ENCODE data around the gene SH3PXD2A. TPM values are rescaled to one million over a fixed set of nuclear protein-coding genes. Genes with fewer than 3 reads are reported as not detected.
"Not testable (repeated sequence)": the region's sequence is repeated elsewhere in the genome, so short reads cannot be mapped to it uniquely, and the experiment has no call there.

The SH3PXD2A gene
- total RNA-seq, 1 experiment from 2014 or later, result 3.1 TPM

GRCh38 chr10:103786020-103786419, 69.4 kb downstream of the SH3PXD2A start:
- no peak for DNase-seq (ENCODE audit: low read depth)
- in situ Hi-C loops (cut with HindIII; ENCODE audit: low pct_unique_long_range_greater_than_20kb, low sequenced_read_pairs), result no loop called here

DNA sequence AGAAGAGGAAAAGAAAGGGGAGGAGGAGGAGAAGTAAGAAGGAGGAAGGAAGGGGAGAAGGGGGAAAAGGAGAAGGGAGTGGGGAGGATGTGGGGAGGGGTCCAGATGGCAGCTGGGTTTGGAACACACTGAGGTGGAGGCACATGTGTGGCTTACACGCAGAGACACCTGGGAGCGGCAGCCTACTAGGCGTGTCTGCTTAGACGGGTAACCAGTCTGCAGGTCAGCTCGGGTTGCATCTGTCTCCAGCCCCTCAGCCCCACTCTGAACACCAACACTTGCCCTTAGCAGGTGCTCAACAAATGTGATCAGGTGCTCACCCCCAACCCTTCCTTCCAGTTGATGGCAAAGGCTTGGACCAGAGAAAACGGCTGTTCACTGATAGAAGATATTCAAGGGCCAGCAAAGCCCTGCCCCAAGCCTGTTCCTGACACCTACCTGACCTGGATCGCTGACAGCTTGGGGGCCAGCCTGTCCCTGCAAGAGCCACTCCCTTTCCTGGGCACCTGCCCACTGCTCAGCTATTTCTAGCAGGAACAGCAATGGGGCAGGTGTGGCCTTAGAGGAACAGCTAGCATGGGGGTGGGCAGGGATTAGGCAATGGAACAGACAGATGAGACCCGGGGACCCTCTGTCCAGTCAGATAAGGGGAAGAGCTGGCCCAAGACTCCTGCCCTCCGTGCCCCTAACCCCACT, 70.5 kb downstream of the SH3PXD2A start:
- in situ Hi-C loops (cut with HindIII; ENCODE audit: low pct_unique_long_range_greater_than_20kb, low sequenced_read_pairs), result no loop called here
- no peak for DNase-seq (ENCODE audit: low read depth)

GRCh38 chr10:103784089-103784488, 71.3 kb downstream of the SH3PXD2A start:
- in situ Hi-C loops (cut with HindIII; ENCODE audit: low pct_unique_long_range_greater_than_20kb, low sequenced_read_pairs), result no loop called here
- no peak for DNase-seq (ENCODE audit: low read depth)

- in situ Hi-C loops (cut with HindIII; ENCODE audit: low pct_unique_long_range_greater_than_20kb, low sequenced_read_pairs), result no loop called here
- no peak for DNase-seq (ENCODE audit: low read depth)
Measured at GRCh38 chr10:103783681-103784080, 71.7 kb downstream of the SH3PXD2A start.

- in situ Hi-C loops (cut with HindIII; ENCODE audit: low pct_unique_long_range_greater_than_20kb, low sequenced_read_pairs), result no loop called here
- DNase-seq (ENCODE audit: low read depth), result peak; percentile 76
Measured at GRCh38 chr10:103781329-103782061, 73.9 kb downstream of the SH3PXD2A start.

DNA sequence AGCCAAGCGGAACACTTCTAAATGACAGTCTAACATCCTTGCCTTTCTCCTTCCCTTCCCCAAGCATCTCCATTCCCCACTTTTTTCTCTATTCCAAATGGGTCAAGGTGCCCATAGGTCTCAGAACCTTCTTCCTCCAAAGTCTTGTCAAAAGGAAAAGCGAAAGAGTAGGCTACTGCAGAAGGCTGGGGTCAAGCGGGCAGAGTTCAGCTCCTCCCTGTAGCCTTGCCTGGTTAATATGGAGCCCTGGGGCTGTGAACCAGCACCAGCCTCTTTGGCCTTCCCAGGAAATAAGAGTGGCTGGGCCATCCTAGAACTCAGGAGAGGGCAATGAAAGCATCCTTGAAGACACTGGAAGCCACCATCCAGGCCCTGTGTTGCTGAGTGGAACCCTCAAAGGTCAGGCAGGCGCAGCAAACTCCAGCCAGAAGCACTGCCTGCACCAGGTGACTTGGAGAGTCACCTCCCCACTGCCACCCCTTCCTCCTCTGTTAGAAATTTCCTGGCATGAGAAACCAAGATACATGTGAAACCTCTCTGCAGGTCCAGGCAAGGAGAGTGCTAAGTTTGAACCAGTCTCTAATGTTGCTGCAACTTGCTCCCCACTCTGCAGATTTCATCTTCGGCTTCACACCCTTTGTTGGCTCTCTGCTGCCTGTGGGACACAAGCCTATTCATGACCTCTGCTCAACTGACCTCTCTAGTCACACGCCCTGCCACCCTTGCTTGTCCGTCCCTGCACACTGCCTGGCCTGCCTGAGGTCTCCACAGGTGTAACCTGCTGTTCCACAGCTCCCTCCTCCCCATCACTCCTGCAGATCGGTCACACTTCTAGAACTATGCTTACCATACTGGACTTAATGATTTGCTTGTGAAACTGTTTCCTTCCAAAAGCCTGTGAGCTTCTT, 74.9 kb downstream of the SH3PXD2A start:
- no peak for DNase-seq (ENCODE audit: low read depth)
- in situ Hi-C loops (cut with HindIII; ENCODE audit: low pct_unique_long_range_greater_than_20kb, low sequenced_read_pairs), result no loop called here

DNA sequence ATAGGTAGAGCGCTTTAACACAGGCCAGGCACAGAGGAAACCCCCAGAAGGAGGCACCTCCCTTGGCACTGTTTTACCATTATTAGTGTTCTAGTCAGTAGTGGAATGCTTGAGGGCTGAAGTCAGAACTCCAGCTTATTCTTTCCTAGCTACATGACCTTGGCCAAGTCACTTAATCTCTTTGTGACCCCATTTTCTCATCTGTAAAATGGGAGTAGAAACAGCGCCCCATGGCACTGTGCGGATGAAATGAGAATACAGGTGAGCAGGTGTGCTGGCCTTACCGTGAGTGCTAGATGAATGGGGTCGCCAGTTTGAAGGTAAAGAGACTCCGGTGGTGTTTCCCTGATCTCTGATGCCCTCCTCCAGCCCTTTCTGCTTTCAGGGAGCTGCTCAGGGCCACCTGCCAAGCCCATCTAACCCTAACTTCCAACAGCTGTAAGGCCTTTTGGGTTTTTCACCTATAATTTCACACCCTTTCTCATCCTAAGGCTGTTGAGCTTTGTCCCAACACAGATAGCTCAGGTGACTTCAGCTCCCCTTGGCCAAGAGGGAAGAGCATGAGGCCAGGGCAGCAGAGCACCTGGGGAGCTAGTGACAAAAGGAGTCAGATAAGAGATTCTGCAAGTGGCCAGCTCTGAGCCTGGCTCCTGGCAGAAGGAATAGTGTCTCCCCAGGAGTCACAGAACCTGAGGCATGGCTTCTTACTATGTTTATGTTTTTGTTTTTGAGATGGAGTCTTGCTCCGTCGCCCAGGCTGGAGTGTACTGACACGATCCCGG, 76.8 kb downstream of the SH3PXD2A start:
- DNase-seq (ENCODE audit: low read depth), result no peak
- in situ Hi-C loops (cut with HindIII; ENCODE audit: low pct_unique_long_range_greater_than_20kb, low sequenced_read_pairs), result no loop called here

DNA sequence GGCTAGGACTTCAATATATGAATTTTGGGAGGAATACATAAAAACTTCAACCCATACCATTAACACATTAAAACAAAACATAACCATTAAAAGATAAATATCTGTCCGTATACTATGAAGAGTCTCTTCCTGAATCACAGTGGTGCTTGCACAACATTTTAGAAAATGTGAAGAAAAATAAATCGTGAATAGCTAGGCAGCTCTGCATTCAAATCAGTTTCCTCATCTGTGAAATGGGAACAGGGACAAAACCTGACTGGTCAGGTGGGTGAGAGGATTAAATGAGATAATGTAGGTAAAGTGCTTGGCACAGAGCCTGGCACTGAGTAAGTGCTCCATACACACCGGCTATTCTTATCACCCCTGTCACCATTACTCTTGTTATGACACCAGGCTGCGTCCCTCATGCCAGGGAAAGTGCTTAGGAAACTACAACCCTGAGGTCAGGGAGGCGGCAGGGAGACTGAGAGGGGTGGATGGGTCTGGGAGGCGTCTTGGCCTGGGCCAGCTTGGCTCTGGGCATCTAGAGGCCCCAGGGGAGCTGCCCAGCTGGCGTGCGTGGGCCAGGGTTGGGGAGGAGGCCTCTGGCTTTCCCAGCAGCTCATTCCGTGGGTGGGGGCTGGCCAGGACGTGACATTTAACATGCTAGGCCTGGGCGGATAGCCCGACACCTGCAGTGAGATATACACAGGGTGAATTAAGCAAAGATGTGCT, 78.3 kb downstream of the SH3PXD2A start:
- DNase-seq (ENCODE audit: low read depth), result no peak
- in situ Hi-C loops (cut with HindIII; ENCODE audit: low pct_unique_long_range_greater_than_20kb, low sequenced_read_pairs), result no loop called here

DNA sequence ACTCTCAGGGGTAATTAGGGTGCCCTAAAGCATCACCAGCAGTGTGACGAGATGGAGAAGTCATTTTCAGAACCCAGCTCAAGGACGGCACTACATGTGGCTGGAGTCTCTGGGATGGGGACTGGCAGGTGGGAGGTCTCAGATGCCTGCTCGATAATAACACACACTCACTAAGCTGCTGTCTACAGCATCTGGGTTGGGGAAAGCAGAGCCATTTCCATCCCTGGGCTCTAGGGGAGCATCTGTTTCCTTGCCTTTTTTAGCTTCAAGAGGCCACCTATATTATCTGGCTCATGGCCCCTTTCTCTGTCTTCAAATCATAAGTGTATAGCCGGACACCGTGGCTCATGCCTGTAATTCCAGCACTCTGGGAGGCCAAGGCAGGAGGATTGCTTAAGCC, 79.6 kb downstream of the SH3PXD2A start:
- in situ Hi-C loops (cut with HindIII; ENCODE audit: low pct_unique_long_range_greater_than_20kb, low sequenced_read_pairs), result no loop called here
- DNase-seq (ENCODE audit: low read depth), result no peak

- in situ Hi-C loops (cut with HindIII; ENCODE audit: low pct_unique_long_range_greater_than_20kb, low sequenced_read_pairs); DNase-seq (ENCODE audit: low read depth): not testable (repeated sequence)
Measured at GRCh38 chr10:103772846-103773245, 82.5 kb downstream of the SH3PXD2A start.

GRCh38 chr10:103772096-103772845, 83.1 kb downstream of the SH3PXD2A start:
- in situ Hi-C loops (cut with HindIII; ENCODE audit: low pct_unique_long_range_greater_than_20kb, low sequenced_read_pairs), result no loop called here
- DNase-seq (ENCODE audit: low read depth), result peak; percentile 37

- in situ Hi-C loops (cut with HindIII; ENCODE audit: low pct_unique_long_range_greater_than_20kb, low sequenced_read_pairs), result no loop called here
- no peak for DNase-seq (ENCODE audit: low read depth)
Measured at GRCh38 chr10:103770139-103770538, 85.2 kb downstream of the SH3PXD2A start.

- DNase-seq (ENCODE audit: low read depth), result no peak
- in situ Hi-C loops (cut with HindIII; ENCODE audit: low pct_unique_long_range_greater_than_20kb, low sequenced_read_pairs), result no loop called here
Measured at GRCh38 chr10:103769176-103769575, 86.2 kb downstream of the SH3PXD2A start.

- DNase-seq (ENCODE audit: low read depth), result no peak
- in situ Hi-C loops (cut with HindIII; ENCODE audit: low pct_unique_long_range_greater_than_20kb, low sequenced_read_pairs), result no loop called here
Measured at GRCh38 chr10:103768345-103768744, 87.0 kb downstream of the SH3PXD2A start.

GRCh38 chr10:103767756-103768155, 87.6 kb downstream of the SH3PXD2A start:
- in situ Hi-C loops (cut with HindIII; ENCODE audit: low pct_unique_long_range_greater_than_20kb, low sequenced_read_pairs), result no loop called here
- no peak for DNase-seq (ENCODE audit: low read depth)

- DNase-seq (ENCODE audit: low read depth), result peak; percentile 71
- in situ Hi-C loops (cut with HindIII; ENCODE audit: low pct_unique_long_range_greater_than_20kb, low sequenced_read_pairs), result no loop called here
Measured at GRCh38 chr10:103766751-103767505, 88.4 kb downstream of the SH3PXD2A start.

Measured in Caki2 (cell line).